Nephron (organoid): Measurements from ENCODE around the gene ACACA.

Experiments
- H3K27ac Mint-ChIP-seq, 3 experiments: 2 replicates each; pipeline ENCODE4 v1.8.0; 2020; ENCODE audit warnings: mixed read lengths in 3 of 3, mild to moderate bottlenecking in 2 of 3, moderate library complexity in 1 of 3
- H3K27me3 Mint-ChIP-seq: 2 replicates; pipeline ENCODE4 v1.8.0; 2021; ENCODE audit warnings: low read depth, mild to moderate bottlenecking, moderate library complexity, mixed read lengths
- H3K36me3 Mint-ChIP-seq: 2 replicates; pipeline ENCODE4 v1.8.0; 2020; ENCODE audit warnings: low read depth, mixed read lengths
- H3K4me1 Mint-ChIP-seq: 2 replicates; pipeline ENCODE4 v1.8.0; 2020; ENCODE audit warnings: mixed read lengths
- H3K4me3 Mint-ChIP-seq, 3 experiments: 2 replicates each; pipeline ENCODE4 v1.8.0; 2020; ENCODE audit warnings: mild to moderate bottlenecking in 3 of 3, mixed read lengths in 3 of 3, moderate library complexity in 2 of 3
- H3K9me3 Mint-ChIP-seq: 2 replicates; pipeline ENCODE4 v1.8.0; 2020; ENCODE audit warnings: mixed read lengths
- TF ChIP-seq, protein P1 (sequence below), 3 experiments: fragments of 200-600 bp; sonication (generic); IDR thresholded peaks; one replicate each; pipeline ENCODE4 v1.5.0; 2021; ENCODE audit warnings: antibody characterized with exemption in 3 of 3; ENCODE audit not compliant: unreplicated experiment in 3 of 3

The ACACA gene

GRCh38 chr17:37400505-37400904 is 6.1 kb downstream of the ACACA start:
- H3K27me3 Mint-ChIP-seq, result no peaks in the 10 kb centered on the region
- TF ChIP-seq, protein P1, sequence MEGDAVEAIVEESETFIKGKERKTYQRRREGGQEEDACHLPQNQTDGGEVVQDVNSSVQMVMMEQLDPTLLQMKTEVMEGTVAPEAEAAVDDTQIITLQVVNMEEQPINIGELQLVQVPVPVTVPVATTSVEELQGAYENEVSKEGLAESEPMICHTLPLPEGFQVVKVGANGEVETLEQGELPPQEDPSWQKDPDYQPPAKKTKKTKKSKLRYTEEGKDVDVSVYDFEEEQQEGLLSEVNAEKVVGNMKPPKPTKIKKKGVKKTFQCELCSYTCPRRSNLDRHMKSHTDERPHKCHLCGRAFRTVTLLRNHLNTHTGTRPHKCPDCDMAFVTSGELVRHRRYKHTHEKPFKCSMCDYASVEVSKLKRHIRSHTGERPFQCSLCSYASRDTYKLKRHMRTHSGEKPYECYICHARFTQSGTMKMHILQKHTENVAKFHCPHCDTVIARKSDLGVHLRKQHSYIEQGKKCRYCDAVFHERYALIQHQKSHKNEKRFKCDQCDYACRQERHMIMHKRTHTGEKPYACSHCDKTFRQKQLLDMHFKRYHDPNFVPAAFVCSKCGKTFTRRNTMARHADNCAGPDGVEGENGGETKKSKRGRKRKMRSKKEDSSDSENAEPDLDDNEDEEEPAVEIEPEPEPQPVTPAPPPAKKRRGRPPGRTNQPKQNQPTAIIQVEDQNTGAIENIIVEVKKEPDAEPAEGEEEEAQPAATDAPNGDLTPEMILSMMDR (IDR thresholded peaks at IDR 0.05; ENCODE audit: unreplicated experiment in 3 of 3), result no peak
- peaks cover 4% of the 10 kb centered on the region for H3K36me3 Mint-ChIP-seq
- no peak overlapping the region for H3K4me3 Mint-ChIP-seq
- no peaks in the 10 kb centered on the region for H3K9me3 Mint-ChIP-seq
- no peak overlapping the region for H3K27ac Mint-ChIP-seq
- peaks cover 12% of the 10 kb centered on the region for H3K4me1 Mint-ChIP-seq

DNA sequence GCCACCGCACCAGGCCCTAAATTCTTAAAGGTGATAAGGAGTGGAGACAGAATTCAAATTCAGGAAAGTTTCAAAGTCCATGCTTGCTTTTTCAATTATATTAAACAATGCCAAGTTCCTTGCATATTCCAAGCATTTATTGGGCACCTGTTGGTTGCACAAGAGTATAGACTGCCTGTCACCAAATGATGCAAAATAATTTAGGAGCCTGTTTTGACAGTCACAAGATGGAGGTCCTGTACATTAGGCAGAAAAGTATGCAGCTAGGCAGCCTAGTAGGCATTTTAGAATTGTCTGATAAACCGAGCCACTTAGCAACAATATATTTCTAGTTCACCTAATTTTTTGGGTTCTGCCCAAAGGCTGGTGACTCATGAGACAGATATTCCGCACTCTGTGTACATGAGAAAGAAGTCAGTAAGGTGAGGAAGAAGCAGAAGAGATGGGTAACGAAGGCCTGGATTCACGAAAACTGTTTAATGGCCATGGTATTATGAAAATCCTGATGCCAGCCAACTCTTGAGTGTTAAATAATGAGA is 7.3 kb downstream of the ACACA start:
- Mint-ChIP-seq H3K4me3 (no peak overlapping the region), H3K4me1 (peaks cover 4% of the 10 kb centered on the region), H3K27me3 (no peaks in the 10 kb centered on the region), H3K36me3 (peaks cover 4% of the 10 kb centered on the region), H3K27ac (no peak overlapping the region), H3K9me3 (no peaks in the 10 kb centered on the region)
- TF ChIP-seq, protein P1 (IDR thresholded peaks at IDR 0.05; ENCODE audit: unreplicated experiment in 3 of 3), result no peak

GRCh38 chr17:37393352-37393751 is 13.3 kb downstream of the ACACA start:
- no peaks in the 10 kb centered on the region for H3K36me3 Mint-ChIP-seq
- H3K4me1 Mint-ChIP-seq, result peaks cover 11% of the 10 kb centered on the region
- no peak overlapping the region for H3K27ac Mint-ChIP-seq
- H3K9me3 Mint-ChIP-seq, result no peaks in the 10 kb centered on the region
- H3K4me3 Mint-ChIP-seq, result no peak overlapping the region
- TF ChIP-seq, protein P1 (IDR thresholded peaks at IDR 0.05; ENCODE audit: unreplicated experiment in 3 of 3), result no peak
- H3K27me3 Mint-ChIP-seq, result no peaks in the 10 kb centered on the region

DNA sequence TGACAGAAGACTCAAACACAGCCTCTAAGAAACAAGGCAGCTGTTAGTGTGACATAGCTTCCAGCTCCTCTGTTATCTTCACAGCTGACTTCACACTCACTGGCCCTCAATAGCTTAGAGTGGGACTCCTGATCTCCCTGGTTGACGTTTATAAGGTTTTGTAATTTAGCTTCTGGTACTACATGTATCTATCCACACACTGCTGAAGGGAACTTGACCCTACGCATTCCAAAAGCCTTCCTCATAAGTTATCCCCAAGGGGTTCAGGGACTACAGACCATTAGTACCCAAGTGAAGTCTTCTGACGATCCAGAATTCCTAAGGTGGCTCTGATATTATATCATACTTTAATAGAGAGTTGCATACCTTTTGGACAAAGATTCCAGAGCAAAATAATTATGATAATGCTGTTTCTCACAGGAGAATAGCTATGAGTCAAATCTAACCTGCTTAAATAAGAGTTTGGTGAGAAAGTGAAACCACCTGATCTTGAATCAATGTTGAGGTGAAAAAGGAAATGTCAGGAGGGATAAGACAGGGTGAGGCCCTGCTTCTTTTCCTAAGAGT is 14.5 kb downstream of the ACACA start:
- Mint-ChIP-seq H3K4me3 (no peak overlapping the region), H3K27me3 (no peaks in the 10 kb centered on the region), H3K27ac (no peak overlapping the region), H3K9me3 (no peaks in the 10 kb centered on the region), H3K36me3 (no peaks in the 10 kb centered on the region), H3K4me1 (peaks cover 8% of the 10 kb centered on the region)
- TF ChIP-seq, protein P1 (IDR thresholded peaks at IDR 0.05; ENCODE audit: unreplicated experiment in 3 of 3), result no peak

DNA sequence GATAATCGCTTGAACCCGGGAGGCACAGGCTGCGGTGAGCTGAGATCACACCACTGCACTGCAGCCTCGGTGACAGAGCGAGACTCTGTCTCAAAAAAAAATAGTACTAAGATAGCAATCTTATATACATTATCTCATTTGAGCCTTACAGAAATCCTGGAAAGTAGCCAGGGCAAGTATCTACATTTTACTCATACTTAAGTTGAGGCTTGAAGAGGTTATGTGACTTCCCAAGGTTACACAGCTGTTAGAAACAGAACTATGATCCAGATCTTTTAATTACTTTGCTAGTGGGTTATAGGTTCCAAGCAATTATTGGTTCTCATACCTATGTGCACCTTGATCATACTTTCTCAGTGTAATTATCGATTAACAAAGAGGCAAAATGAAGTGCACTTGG is 15.5 kb downstream of the ACACA start:
- Mint-ChIP-seq H3K27me3 (no peaks in the 10 kb centered on the region), H3K36me3 (no peaks in the 10 kb centered on the region), H3K4me1 (peaks cover 8% of the 10 kb centered on the region), H3K27ac (no peak overlapping the region), H3K4me3 (no peak overlapping the region), H3K9me3 (no peaks in the 10 kb centered on the region)
- TF ChIP-seq, protein P1 (IDR thresholded peaks at IDR 0.05; ENCODE audit: unreplicated experiment in 3 of 3), result no peak

DNA sequence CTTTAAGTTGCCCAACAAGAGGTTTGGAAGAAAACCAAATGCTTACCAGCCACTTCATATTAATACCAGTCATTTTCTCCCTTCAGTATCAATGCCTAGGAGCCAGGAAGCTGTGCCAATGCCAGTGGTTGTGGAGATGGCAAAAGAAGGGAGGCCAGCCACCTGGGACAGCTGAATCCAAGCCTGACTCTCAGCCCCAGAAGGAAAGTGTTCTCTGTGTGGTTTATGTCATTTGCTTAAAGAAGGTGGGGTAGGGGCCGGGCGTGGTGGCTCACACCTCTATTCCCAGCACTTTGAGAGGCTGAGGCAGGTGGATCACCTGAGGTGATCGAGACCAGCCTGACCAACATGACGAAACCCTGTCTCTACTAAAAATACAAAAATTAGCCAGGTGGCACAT is 17.5 kb downstream of the ACACA start:
- TF ChIP-seq, protein P1 (IDR thresholded peaks at IDR 0.05; ENCODE audit: unreplicated experiment in 3 of 3), result no peak
- Mint-ChIP-seq H3K27me3 (no peaks in the 10 kb centered on the region), H3K27ac (no peak overlapping the region), H3K4me3 (no peak overlapping the region), H3K9me3 (no peaks in the 10 kb centered on the region), H3K36me3 (no peaks in the 10 kb centered on the region), H3K4me1 (peaks cover 8% of the 10 kb centered on the region)
